Neural cell (in vitro differentiated cells): ENCODE measurements around the gene MCMBP. TPM values are rescaled to one million over a fixed set of nuclear protein-coding genes. Genes with fewer than 3 reads are reported as not detected.
"Not testable (repeated sequence)": the region's sequence is repeated elsewhere in the genome, so short reads cannot be mapped to it uniquely, and the experiment has no call there.

Experiments used
- H2AFZ ChIP-seq: fragments of 200-600, 300-800 bp; sonication (generic), shearing (Covaris generic); 2 replicates; pipeline ENCODE4 v1.6.0; 2014; ENCODE audit warnings: low read depth, mild to moderate bottlenecking, antibody characterized with exemption, low read length, moderate library complexity
- H3F3A ChIP-seq: fragments of 200-600 bp; shearing (Covaris generic); 2 replicates; pipeline ENCODE4 v1.6.1; 2016; ENCODE audit warnings: mild to moderate bottlenecking, moderate library complexity, mixed read lengths, antibody characterized with exemption, low read length; ENCODE audit not compliant: insufficient read depth, poor library complexity, severe bottlenecking
- H3K27ac ChIP-seq: fragments of 200-600, 300-800 bp; sonication (generic), shearing (Covaris generic); 2 replicates; pipeline ENCODE4 v1.5.1; 2014; ENCODE audit warnings: mild to moderate bottlenecking, low read length, moderate library complexity
- H3K27me3 ChIP-seq: fragments of 300-800, 200-600 bp; sonication (generic), shearing (Covaris generic); 2 replicates; pipeline ENCODE4 v1.6.0; 2014; ENCODE audit warnings: mild to moderate bottlenecking, low read depth, low read length, moderate library complexity; ENCODE audit not compliant: insufficient read depth
- H3K36me3 ChIP-seq: fragments of 300-800, 200-600 bp; sonication (generic), shearing (Covaris generic); 2 replicates; pipeline ENCODE4 v1.5.1; 2014; ENCODE audit warnings: mild to moderate bottlenecking, antibody characterized with exemption, low read length, moderate library complexity; ENCODE audit not compliant: insufficient read depth
- H3K4me2 ChIP-seq: fragments of 300-800, 200-600 bp; sonication (generic), shearing (Covaris generic); 2 replicates; pipeline ENCODE4 v1.6.0; 2014; ENCODE audit warnings: mild to moderate bottlenecking, low read length
- H3K4me3 ChIP-seq: fragments of 300-800, 200-600 bp; sonication (generic), shearing (Covaris generic); 2 replicates; pipeline ENCODE4 v1.5.1; 2014; ENCODE audit warnings: mild to moderate bottlenecking, low read length, moderate library complexity
- H3K79me2 ChIP-seq: fragments of 200-600 bp; shearing (Covaris generic); replicated peaks from 2 replicates; pipeline ENCODE4 v1.6.0; 2014; ENCODE audit warnings: mild to moderate bottlenecking, low read length, moderate library complexity; ENCODE audit not compliant: insufficient read depth
- H3K9ac ChIP-seq: fragments of 300-800, 200-600 bp; sonication (generic), shearing (Covaris generic); 2 replicates; pipeline ENCODE4 v1.6.1; 2016; ENCODE audit warnings: mild to moderate bottlenecking, low read length, mixed read lengths
- H3K9me2 ChIP-seq: fragments of 200-600 bp; shearing (Covaris generic); 2 replicates; pipeline ENCODE4 v1.6.1; 2016; ENCODE audit warnings: mild to moderate bottlenecking, low read length, mixed read lengths; ENCODE audit not compliant: insufficient read depth
- H3K9me3 ChIP-seq: fragments of 200-600, 300-800 bp; sonication (generic), shearing (Covaris generic); 2 replicates; pipeline ENCODE4 v1.6.1; 2016; ENCODE audit warnings: mild to moderate bottlenecking, mixed run types, low read length, moderate library complexity, mixed read lengths
- H4K20me1 ChIP-seq: fragments of 200-600 bp; shearing (Covaris generic); 2 replicates; pipeline ENCODE4 v1.6.1; 2016; ENCODE audit warnings: mild to moderate bottlenecking, mixed run types; ENCODE audit not compliant: insufficient read depth
- EP300 ChIP-seq: fragments of 450-650 bp; conservative IDR thresholded peaks from 2 replicates; pipeline ENCODE4 v1.6.1; 2014; ENCODE audit warnings: antibody characterized with exemption, mild to moderate bottlenecking, moderate library complexity; ENCODE audit not compliant: poor library complexity, severe bottlenecking
- EZH2 ChIP-seq: fragments of 200-600, 300-800 bp; shearing (Covaris generic), sonication (generic); IDR thresholded peaks from 2 replicates; pipeline ENCODE4 v1.6.1; 2014; ENCODE audit warnings: antibody characterized with exemption, low read length, borderline replicate concordance, mild to moderate bottlenecking; ENCODE audit not compliant: insufficient read depth, poor library complexity, severe bottlenecking
- MXI1 ChIP-seq: fragments of 450-650 bp; conservative IDR thresholded peaks from 2 replicates; pipeline ENCODE4 v1.6.1; 2014; ENCODE audit warnings: antibody characterized with exemption, mild to moderate bottlenecking; ENCODE audit not compliant: poor library complexity, severe bottlenecking
- POLR2AphosphoS5 ChIP-seq: IDR thresholded peaks from 2 replicates; pipeline ENCODE4 v1.6.1; 2012
- RAD21 ChIP-seq: fragments of 450-650 bp; conservative IDR thresholded peaks from 2 replicates; pipeline ENCODE4 v1.6.1; 2014; ENCODE audit warnings: antibody characterized with exemption, mild to moderate bottlenecking, moderate library complexity
- REST ChIP-seq: IDR thresholded peaks from 2 replicates; pipeline ENCODE4 v1.6.1; 2012; ENCODE audit warnings: borderline replicate concordance
- SMC3 ChIP-seq: fragments of 450-650 bp; conservative IDR thresholded peaks from 2 replicates; pipeline ENCODE4 v1.6.1; 2014; ENCODE audit warnings: antibody characterized with exemption, mild to moderate bottlenecking, moderate library complexity; ENCODE audit not compliant: poor library complexity
- TAF1 ChIP-seq: IDR thresholded peaks from 2 replicates; pipeline ENCODE4 v1.6.1; 2012; ENCODE audit warnings: low read depth
- polyA plus RNA-seq: library from polyadenylated mRNA; depleted of rRNA; stranded (reverse); fragments of >200 nt; gene quantifications from 2 replicates; pipeline ENCODE4 v1.2.3, GENCODE V29; 2014
- TF ChIP-seq, protein P1 (sequence below): fragments of 450-650 bp; IDR thresholded peaks from 2 replicates; pipeline ENCODE4 v1.5.1; 2014; ENCODE audit warnings: antibody characterized with exemption, mild to moderate bottlenecking, moderate library complexity; ENCODE audit not compliant: poor library complexity, severe bottlenecking

The MCMBP gene
- polyA plus RNA-seq, 1 donor from 2014 or later = 58.0 TPM

GRCh38 chr10:119908166-119908565 is 35.5 kb upstream of the MCMBP start:
- Histone ChIP-seq H3K27ac (no peak overlapping the region), H3K9me2 (no peaks in the 10 kb centered on the region), H3K4me2 (no peak overlapping the region), H3K9me3 (no peaks in the 10 kb centered on the region), H3K36me3 (no peaks in the 10 kb centered on the region), H2AFZ (no peak overlapping the region), H3K27me3 (no peaks in the 10 kb centered on the region), H3F3A (no peaks in the 10 kb centered on the region), H4K20me1 (no peaks in the 10 kb centered on the region), H3K79me2 (no peaks in the 10 kb centered on the region), H3K9ac (no peak overlapping the region), H3K4me3 (no peak overlapping the region)
- TF ChIP-seq MXI1 (no peak), RAD21 (no peak), EZH2 (no peak), TAF1 (no peak), REST (no peak), EP300 (no peak), POLR2AphosphoS5 (no peak), SMC3 (no peak)
- TF ChIP-seq, protein P1, sequence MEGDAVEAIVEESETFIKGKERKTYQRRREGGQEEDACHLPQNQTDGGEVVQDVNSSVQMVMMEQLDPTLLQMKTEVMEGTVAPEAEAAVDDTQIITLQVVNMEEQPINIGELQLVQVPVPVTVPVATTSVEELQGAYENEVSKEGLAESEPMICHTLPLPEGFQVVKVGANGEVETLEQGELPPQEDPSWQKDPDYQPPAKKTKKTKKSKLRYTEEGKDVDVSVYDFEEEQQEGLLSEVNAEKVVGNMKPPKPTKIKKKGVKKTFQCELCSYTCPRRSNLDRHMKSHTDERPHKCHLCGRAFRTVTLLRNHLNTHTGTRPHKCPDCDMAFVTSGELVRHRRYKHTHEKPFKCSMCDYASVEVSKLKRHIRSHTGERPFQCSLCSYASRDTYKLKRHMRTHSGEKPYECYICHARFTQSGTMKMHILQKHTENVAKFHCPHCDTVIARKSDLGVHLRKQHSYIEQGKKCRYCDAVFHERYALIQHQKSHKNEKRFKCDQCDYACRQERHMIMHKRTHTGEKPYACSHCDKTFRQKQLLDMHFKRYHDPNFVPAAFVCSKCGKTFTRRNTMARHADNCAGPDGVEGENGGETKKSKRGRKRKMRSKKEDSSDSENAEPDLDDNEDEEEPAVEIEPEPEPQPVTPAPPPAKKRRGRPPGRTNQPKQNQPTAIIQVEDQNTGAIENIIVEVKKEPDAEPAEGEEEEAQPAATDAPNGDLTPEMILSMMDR = no peak

DNA sequence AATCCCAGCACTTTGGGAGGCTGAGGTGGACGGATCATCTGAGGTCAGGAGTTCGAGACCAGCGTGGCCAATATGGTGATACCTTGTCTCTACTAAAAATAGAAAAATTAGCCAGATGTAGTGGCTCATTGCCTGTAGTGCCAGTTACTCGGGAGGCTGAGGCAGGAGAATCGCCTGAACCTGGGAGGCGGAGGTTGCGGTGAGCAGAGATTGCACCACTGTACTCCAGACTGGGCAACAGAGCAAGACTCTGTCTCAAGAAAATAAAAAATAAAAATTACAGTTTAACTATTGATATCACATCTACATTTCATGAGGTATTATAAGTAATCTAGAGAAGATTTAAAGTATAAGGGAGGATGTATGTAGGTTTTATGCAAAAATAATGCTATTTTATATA is 35.1 kb upstream of the MCMBP start:
- not testable (repeated sequence) for H3K79me2 ChIP-seq, H3K4me2 ChIP-seq, H4K20me1 ChIP-seq, H3F3A ChIP-seq, H3K9ac ChIP-seq, H2AFZ ChIP-seq, H3K27me3 ChIP-seq, H3K9me3 ChIP-seq, H3K27ac ChIP-seq, H3K4me3 ChIP-seq, H3K36me3 ChIP-seq, H3K9me2 ChIP-seq
